Astrocyte (in vitro differentiated cells and primary cell): ENCODE results near the gene RUNX1.

ENCODE experiments used
- EZH2 ChIP-seq: IDR thresholded peaks from 2 replicates; pipeline ENCODE4 v1.6.1; 2012; ENCODE audit warnings: mild to moderate bottlenecking, low read length, inconsistent platforms; ENCODE audit not compliant: insufficient read depth
- TF ChIP-seq, protein P1 (sequence below): IDR thresholded peaks from 2 replicates; pipeline ENCODE4 v1.5.1; 2011; ENCODE audit warnings: low read depth, mild to moderate bottlenecking, inconsistent platforms, low read length, moderate library complexity; ENCODE audit not compliant: insufficient read depth

DNA sequence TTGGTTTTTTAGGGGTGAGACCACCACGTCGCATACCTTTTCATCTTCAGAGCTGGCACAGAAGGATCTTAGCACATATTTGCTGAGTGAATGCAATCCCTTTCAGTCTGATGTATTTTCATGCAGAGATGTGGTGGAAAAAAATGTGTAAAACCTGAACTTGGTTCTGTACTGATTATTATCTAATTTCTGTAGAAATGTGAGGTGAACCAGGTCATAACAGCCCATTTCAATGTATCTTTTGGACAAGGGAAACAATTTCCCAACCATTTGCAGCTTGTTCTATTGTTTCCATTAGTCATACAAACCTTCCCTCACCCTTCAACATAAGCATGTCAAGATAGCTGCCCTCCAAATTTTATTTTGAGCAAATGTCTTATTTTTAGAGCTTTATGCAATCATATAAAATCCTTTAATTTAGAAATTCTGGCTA, 46.8 kb upstream of the RUNX1 start:
- TF ChIP-seq, protein P1, sequence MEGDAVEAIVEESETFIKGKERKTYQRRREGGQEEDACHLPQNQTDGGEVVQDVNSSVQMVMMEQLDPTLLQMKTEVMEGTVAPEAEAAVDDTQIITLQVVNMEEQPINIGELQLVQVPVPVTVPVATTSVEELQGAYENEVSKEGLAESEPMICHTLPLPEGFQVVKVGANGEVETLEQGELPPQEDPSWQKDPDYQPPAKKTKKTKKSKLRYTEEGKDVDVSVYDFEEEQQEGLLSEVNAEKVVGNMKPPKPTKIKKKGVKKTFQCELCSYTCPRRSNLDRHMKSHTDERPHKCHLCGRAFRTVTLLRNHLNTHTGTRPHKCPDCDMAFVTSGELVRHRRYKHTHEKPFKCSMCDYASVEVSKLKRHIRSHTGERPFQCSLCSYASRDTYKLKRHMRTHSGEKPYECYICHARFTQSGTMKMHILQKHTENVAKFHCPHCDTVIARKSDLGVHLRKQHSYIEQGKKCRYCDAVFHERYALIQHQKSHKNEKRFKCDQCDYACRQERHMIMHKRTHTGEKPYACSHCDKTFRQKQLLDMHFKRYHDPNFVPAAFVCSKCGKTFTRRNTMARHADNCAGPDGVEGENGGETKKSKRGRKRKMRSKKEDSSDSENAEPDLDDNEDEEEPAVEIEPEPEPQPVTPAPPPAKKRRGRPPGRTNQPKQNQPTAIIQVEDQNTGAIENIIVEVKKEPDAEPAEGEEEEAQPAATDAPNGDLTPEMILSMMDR, result no peak
- no peak for TF ChIP-seq EZH2
